ENCODE measurements around the gene BNIP1.

GRCh38 chr5:173163219-173163618 is 18.9 kb downstream of the BNIP1 start:
- TF ChIP-seq, protein P1, sequence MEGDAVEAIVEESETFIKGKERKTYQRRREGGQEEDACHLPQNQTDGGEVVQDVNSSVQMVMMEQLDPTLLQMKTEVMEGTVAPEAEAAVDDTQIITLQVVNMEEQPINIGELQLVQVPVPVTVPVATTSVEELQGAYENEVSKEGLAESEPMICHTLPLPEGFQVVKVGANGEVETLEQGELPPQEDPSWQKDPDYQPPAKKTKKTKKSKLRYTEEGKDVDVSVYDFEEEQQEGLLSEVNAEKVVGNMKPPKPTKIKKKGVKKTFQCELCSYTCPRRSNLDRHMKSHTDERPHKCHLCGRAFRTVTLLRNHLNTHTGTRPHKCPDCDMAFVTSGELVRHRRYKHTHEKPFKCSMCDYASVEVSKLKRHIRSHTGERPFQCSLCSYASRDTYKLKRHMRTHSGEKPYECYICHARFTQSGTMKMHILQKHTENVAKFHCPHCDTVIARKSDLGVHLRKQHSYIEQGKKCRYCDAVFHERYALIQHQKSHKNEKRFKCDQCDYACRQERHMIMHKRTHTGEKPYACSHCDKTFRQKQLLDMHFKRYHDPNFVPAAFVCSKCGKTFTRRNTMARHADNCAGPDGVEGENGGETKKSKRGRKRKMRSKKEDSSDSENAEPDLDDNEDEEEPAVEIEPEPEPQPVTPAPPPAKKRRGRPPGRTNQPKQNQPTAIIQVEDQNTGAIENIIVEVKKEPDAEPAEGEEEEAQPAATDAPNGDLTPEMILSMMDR (IDR thresholded peaks at IDR 0.05; ENCODE audit: poor library complexity), result no peak
- no peak for TF ChIP-seq EZH2 (IDR thresholded peaks at IDR 0.05; ENCODE audit: borderline replicate concordance)
